Loucy (cell line): Measurements from ENCODE around the gene PSMG4.

Experiments
- H2AFZ ChIP-seq: fragments of 200-600 bp; sonication (generic); 2 replicates; pipeline ENCODE4 v1.6.0; 2016; ENCODE audit warnings: antibody characterized with exemption, mild to moderate bottlenecking, low read length, moderate library complexity
- H3F3A ChIP-seq: fragments of 200-600 bp; 2 replicates; pipeline ENCODE4 v1.6.0; 2016; ENCODE audit warnings: antibody characterized with exemption, low read depth, mild to moderate bottlenecking
- H3K27me3 ChIP-seq: fragments of 200-600 bp; sonication (generic); 2 replicates; pipeline ENCODE4 v1.6.1; 2014; ENCODE audit warnings: low read length, mild to moderate bottlenecking; ENCODE audit not compliant: insufficient read depth, poor library complexity, severe bottlenecking
- H3K36me3 ChIP-seq: fragments of 200-600 bp; sonication (generic); 2 replicates; pipeline ENCODE4 v1.6.1; 2016; ENCODE audit warnings: low read length; ENCODE audit not compliant: insufficient read depth
- H3K4me1 ChIP-seq: fragments of 200-600 bp; sonication (generic); 2 replicates; pipeline ENCODE4 v1.5.1; 2014; ENCODE audit warnings: low read length, mild to moderate bottlenecking; ENCODE audit not compliant: insufficient read depth, poor library complexity, severe bottlenecking
- H3K4me2 ChIP-seq: fragments of 200-600 bp; sonication (generic); 2 replicates; pipeline ENCODE4 v1.6.0; 2014; ENCODE audit warnings: antibody characterized with exemption, low read length, low read depth, mild to moderate bottlenecking; ENCODE audit not compliant: poor library complexity, severe bottlenecking
- H3K4me3 ChIP-seq: fragments of 200-600 bp; sonication (generic); 2 replicates; pipeline ENCODE4 v1.5.1; 2014; ENCODE audit warnings: low read length, mild to moderate bottlenecking, mixed read lengths; ENCODE audit not compliant: poor library complexity, severe bottlenecking
- H3K79me2 ChIP-seq: fragments of 200-600 bp; sonication (generic); 2 replicates; pipeline ENCODE4 v1.6.1; 2014; ENCODE audit warnings: low read length; ENCODE audit not compliant: insufficient read depth
- H3K9ac ChIP-seq: fragments of 200-600 bp; sonication (generic); 2 replicates; pipeline ENCODE4 v1.6.0; 2014; ENCODE audit warnings: mild to moderate bottlenecking, low read depth, low read length, moderate library complexity; ENCODE audit not compliant: poor library complexity, severe bottlenecking
- H3K9me2 ChIP-seq: fragments of 200-600 bp; sonication (generic); replicated peaks from 2 replicates; pipeline ENCODE4 v1.6.1; 2016; ENCODE audit warnings: low read depth, low read length, mixed read lengths
- H3K9me3 ChIP-seq: fragments of 200-600 bp; sonication (generic); 2 replicates; pipeline ENCODE4 v1.6.1; 2014; ENCODE audit warnings: mild to moderate bottlenecking, antibody characterized with exemption, low read length, low read depth; ENCODE audit not compliant: insufficient read depth
- H4K20me1 ChIP-seq: fragments of 200-600 bp; sonication (generic); 2 replicates; pipeline ENCODE4 v1.6.0; 2014; ENCODE audit warnings: antibody characterized with exemption, low read length, mild to moderate bottlenecking; ENCODE audit not compliant: insufficient read depth, poor library complexity, severe bottlenecking
- EZH2phosphoT487 ChIP-seq: fragments of 200-600 bp; IDR thresholded peaks from 2 replicates; pipeline ENCODE4 v1.6.1; 2018; ENCODE audit warnings: antibody characterized with exemption, mild to moderate bottlenecking, moderate library complexity, borderline replicate concordance
- TF ChIP-seq, protein P1 (sequence below): fragments of 200-600 bp; sonication (generic); conservative IDR thresholded peaks from 2 replicates; pipeline ENCODE4 v1.5.1; 2014; ENCODE audit warnings: mild to moderate bottlenecking, antibody characterized with exemption, low read length

The PSMG4 gene

DNA sequence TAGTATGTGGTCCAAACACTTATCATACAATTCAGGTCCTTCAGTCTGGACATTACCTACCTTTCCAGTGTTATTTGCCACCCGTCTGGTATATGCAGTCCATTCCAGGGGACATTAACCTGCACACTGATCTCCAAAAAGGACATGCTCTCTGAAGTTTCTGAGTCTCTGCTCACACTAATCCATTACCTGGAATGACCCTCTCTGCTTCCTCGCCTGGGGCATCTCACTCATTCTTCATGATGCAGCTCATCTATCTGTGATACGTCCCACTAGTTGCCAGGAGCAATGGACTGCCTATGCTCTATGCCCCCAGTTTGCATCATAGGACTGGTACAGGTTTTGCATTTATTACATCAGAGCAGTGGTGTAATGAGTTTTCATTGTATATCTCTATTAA, 25.4 kb upstream of the PSMG4 start:
- no peak overlapping the region for H3K4me2 ChIP-seq
- no peaks in the 10 kb centered on the region for H3K9me3 ChIP-seq
- H3K27me3 ChIP-seq = no peaks in the 10 kb centered on the region
- no peak overlapping the region for H2AFZ ChIP-seq
- TF ChIP-seq, protein P1, sequence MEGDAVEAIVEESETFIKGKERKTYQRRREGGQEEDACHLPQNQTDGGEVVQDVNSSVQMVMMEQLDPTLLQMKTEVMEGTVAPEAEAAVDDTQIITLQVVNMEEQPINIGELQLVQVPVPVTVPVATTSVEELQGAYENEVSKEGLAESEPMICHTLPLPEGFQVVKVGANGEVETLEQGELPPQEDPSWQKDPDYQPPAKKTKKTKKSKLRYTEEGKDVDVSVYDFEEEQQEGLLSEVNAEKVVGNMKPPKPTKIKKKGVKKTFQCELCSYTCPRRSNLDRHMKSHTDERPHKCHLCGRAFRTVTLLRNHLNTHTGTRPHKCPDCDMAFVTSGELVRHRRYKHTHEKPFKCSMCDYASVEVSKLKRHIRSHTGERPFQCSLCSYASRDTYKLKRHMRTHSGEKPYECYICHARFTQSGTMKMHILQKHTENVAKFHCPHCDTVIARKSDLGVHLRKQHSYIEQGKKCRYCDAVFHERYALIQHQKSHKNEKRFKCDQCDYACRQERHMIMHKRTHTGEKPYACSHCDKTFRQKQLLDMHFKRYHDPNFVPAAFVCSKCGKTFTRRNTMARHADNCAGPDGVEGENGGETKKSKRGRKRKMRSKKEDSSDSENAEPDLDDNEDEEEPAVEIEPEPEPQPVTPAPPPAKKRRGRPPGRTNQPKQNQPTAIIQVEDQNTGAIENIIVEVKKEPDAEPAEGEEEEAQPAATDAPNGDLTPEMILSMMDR = no peak
- TF ChIP-seq EZH2phosphoT487 = no peak
- H3K79me2 ChIP-seq = no peaks in the 10 kb centered on the region
- H3K4me1 ChIP-seq = peaks cover 8% of the 10 kb centered on the region
- H3K36me3 ChIP-seq = no peaks in the 10 kb centered on the region
- no peaks in the 10 kb centered on the region for H4K20me1 ChIP-seq
- no peak overlapping the region for H3K4me3 ChIP-seq
- H3K9ac ChIP-seq = no peak overlapping the region
- H3F3A ChIP-seq = no peaks in the 10 kb centered on the region
- H3K9me2 ChIP-seq = no peaks in the 10 kb centered on the region

DNA sequence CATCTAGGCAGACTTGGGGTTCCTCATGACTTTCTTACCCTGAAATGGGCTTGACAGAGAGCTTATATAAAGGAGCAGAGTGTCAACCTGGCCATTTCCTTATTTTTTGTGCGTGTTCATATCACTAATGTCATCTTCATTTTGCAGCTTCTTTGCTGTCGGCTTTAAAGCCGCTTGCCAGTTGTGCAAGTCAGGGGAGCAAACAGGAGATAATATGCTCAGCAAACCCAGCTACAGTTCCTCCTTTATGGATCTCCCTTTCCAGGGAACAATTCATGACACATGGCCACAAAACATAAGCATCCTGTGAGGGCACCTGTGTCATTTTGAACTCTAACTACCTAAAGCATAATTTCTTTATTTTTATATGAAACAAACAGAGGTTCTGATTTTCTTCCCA, 24.8 kb upstream of the PSMG4 start:
- H3K9me3 ChIP-seq = no peaks in the 10 kb centered on the region
- H3K27me3 ChIP-seq = no peaks in the 10 kb centered on the region
- H3K79me2 ChIP-seq = no peaks in the 10 kb centered on the region
- H3K36me3 ChIP-seq = no peaks in the 10 kb centered on the region
- H3K4me1 ChIP-seq = peaks cover 8% of the 10 kb centered on the region
- no peaks in the 10 kb centered on the region for H3K9me2 ChIP-seq
- no peak overlapping the region for H3K4me2 ChIP-seq
- no peaks in the 10 kb centered on the region for H3F3A ChIP-seq
- no peak overlapping the region for H3K4me3 ChIP-seq
- no peaks in the 10 kb centered on the region for H4K20me1 ChIP-seq
- TF ChIP-seq, protein P1 = no peak
- no peak for TF ChIP-seq EZH2phosphoT487
- H3K9ac ChIP-seq = no peak overlapping the region
- no peak overlapping the region for H2AFZ ChIP-seq

DNA sequence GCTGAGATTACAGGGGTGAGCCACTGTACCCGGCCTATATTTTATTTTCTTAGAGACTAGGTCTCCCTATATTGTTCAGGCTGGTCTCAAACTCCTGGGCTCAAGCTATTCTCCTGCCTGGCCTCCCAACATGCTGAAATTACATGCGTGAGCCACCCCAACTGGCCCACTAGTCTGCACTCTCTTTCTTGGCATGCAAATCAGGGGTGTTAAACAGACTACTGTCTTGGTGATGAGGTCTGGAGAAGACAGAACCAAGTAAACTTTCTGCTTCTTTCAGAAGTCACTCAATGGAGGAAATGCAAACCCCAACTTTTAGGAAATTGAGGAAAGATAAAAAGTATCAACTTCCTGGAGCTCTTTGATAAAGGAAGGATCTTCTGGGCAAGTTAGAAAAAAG, 23.3 kb upstream of the PSMG4 start:
- Histone ChIP-seq H3F3A (no peaks in the 10 kb centered on the region), H3K9me3 (no peaks in the 10 kb centered on the region), H3K4me2 (no peak overlapping the region), H2AFZ (no peak overlapping the region), H3K9me2 (no peaks in the 10 kb centered on the region), H3K4me1 (peaks cover 8% of the 10 kb centered on the region), H3K36me3 (no peaks in the 10 kb centered on the region), H3K79me2 (no peaks in the 10 kb centered on the region), H4K20me1 (no peaks in the 10 kb centered on the region), H3K9ac (no peak overlapping the region), H3K4me3 (no peak overlapping the region), H3K27me3 (no peaks in the 10 kb centered on the region)
- TF ChIP-seq EZH2phosphoT487 = no peak
- TF ChIP-seq, protein P1 = no peak
